Mesothelial cell of epicardium (in vitro differentiated cells): ENCODE data around the gene CACNA1B. TPM values are rescaled to one million over a fixed set of nuclear protein-coding genes. Genes with fewer than 3 reads are reported as not detected.
"Not testable (repeated sequence)": the region's sequence is repeated elsewhere in the genome, so short reads cannot be mapped to it uniquely, and the experiment has no call there.

ENCODE experiments used
- DNase-seq, 2 experiments: peaks; one replicate each; pipeline ENCODE4 v3.0.0; 2021; ENCODE audit warnings: low spot score in 2 of 2; ENCODE audit not compliant: unreplicated experiment in 2 of 2
- H3K27ac Mint-ChIP-seq: 2 replicates; pipeline ENCODE4 v1.8.0; 2021; ENCODE audit warnings: mixed read lengths
- H3K27me3 Mint-ChIP-seq: 2 replicates; pipeline ENCODE4 v1.8.0; 2021; ENCODE audit warnings: low read depth, mixed read lengths
- H3K36me3 Mint-ChIP-seq: 2 replicates; pipeline ENCODE4 v1.8.0; 2021; ENCODE audit warnings: mixed read lengths
- H3K4me1 Mint-ChIP-seq: 2 replicates; pipeline ENCODE4 v1.8.0; 2021; ENCODE audit warnings: mixed read lengths
- H3K4me3 Mint-ChIP-seq: 2 replicates; pipeline ENCODE4 v1.8.0; 2021; ENCODE audit warnings: mild to moderate bottlenecking, moderate library complexity, mixed read lengths
- H3K9me3 Mint-ChIP-seq: 2 replicates; pipeline ENCODE4 v1.8.0; 2021; ENCODE audit warnings: mixed read lengths
- total RNA-seq: library from RNA; stranded (reverse); gene quantifications from 3 replicates; pipeline ENCODE4 v1.2.1, GENCODE V29; 2021
- TF ChIP-seq, protein P1 (sequence below): fragments of 200-600 bp; sonication (generic); IDR thresholded peaks from one replicate; pipeline ENCODE4 v1.5.0; 2021; ENCODE audit warnings: antibody characterized with exemption; ENCODE audit not compliant: unreplicated experiment

CACNA1B gene
- total RNA-seq, 1 donor from 2014 or later, result 0.87 TPM

DNA sequence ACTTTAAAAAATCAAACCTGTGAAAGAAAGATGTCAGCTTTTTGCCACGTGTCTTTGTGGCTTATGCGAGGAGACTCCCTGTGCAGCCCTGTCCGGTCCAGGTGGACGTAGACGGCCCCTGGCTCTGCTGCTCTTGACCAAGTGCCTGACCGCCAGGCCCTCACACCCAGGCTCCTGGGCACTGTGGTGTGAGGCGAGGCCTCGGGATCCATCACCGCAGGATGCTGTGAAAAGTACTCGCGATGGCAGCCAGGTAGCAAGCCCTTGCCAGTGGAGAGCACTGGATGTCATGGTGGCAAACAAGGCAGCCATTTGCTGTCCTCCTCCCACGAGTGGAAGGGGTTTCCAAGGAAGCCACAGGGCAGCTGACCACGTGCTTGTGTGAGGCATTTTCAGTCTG lies 245.1 kb downstream of the CACNA1B start:
- Mint-ChIP-seq H3K4me3 (no peak overlapping the region), H3K4me1 (no peaks in the 10 kb centered on the region), H3K9me3 (peaks cover 8% of the 10 kb centered on the region), H3K27ac (no peak overlapping the region), H3K27me3 (no peaks in the 10 kb centered on the region), H3K36me3 (peaks cover 2% of the 10 kb centered on the region)
- TF ChIP-seq, protein P1, sequence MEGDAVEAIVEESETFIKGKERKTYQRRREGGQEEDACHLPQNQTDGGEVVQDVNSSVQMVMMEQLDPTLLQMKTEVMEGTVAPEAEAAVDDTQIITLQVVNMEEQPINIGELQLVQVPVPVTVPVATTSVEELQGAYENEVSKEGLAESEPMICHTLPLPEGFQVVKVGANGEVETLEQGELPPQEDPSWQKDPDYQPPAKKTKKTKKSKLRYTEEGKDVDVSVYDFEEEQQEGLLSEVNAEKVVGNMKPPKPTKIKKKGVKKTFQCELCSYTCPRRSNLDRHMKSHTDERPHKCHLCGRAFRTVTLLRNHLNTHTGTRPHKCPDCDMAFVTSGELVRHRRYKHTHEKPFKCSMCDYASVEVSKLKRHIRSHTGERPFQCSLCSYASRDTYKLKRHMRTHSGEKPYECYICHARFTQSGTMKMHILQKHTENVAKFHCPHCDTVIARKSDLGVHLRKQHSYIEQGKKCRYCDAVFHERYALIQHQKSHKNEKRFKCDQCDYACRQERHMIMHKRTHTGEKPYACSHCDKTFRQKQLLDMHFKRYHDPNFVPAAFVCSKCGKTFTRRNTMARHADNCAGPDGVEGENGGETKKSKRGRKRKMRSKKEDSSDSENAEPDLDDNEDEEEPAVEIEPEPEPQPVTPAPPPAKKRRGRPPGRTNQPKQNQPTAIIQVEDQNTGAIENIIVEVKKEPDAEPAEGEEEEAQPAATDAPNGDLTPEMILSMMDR, result no peak
- DNase-seq, result no peak

DNA sequence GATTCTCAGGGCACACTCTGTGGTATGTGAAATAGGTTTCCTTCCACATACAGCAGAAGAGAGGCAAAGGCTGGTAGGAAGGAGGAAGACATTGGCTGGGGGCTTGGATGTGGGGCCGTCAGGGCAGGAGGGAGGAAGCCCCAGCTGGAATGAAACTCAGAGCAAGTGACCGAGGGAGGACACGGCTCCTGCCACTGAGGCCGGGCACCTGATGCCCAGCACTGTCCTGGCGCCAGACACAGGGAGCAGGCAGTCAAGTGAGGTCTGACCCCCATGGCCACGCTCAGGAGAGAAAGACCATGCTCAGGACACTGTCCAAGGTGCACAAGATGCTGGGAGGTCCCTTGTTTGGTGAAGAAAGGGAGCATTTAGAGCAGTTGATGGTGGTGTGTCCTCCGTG lies 245.5 kb downstream of the CACNA1B start:
- TF ChIP-seq, protein P1, result no peak
- H3K27ac Mint-ChIP-seq, result no peak overlapping the region
- H3K9me3 Mint-ChIP-seq, result peaks cover 8% of the 10 kb centered on the region
- H3K4me1 Mint-ChIP-seq, result no peaks in the 10 kb centered on the region
- H3K36me3 Mint-ChIP-seq, result peaks cover 2% of the 10 kb centered on the region
- no peaks in the 10 kb centered on the region for H3K27me3 Mint-ChIP-seq
- no peak for DNase-seq
- H3K4me3 Mint-ChIP-seq, result no peak overlapping the region

DNA sequence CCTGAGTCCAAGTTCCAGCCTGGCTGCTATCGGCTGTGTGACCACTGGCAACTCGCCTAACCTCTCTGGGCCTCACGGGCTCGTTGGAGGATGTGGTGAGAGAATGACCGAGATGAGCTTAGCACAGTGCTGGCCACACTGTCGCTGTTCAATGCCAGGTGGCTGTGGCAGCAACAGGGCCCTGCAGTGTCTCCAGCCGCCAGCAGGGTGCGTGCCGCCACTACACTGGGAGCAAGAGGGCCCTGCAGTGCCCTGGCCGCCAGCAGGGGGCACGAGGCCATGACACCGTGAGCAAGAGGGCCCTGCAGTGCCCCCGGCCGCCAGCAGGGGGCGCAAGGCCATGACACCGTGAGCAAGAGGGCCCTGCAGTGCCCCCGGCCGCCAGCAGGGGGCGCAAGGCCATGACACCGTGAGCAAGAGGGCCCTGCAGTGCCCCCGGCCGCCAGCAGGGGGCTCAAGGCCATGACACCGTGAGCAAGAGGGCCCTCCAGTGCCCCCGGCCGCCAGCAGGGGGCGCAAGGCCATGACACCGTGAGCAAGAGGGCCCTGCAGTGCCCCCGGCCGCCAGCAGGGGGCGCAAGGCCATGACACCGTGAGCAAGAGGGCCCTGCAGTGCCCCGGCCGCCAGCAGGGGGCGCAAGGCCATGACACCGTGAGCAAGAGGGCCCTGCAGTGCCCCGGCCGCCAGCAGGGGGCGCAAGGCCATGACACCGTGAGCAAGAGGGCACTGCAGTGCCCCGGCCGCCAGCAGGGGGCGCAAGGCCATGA lies 248.7 kb downstream of the CACNA1B start:
- not testable (repeated sequence) for H3K4me3 Mint-ChIP-seq, H3K36me3 Mint-ChIP-seq, H3K27ac Mint-ChIP-seq

DNA sequence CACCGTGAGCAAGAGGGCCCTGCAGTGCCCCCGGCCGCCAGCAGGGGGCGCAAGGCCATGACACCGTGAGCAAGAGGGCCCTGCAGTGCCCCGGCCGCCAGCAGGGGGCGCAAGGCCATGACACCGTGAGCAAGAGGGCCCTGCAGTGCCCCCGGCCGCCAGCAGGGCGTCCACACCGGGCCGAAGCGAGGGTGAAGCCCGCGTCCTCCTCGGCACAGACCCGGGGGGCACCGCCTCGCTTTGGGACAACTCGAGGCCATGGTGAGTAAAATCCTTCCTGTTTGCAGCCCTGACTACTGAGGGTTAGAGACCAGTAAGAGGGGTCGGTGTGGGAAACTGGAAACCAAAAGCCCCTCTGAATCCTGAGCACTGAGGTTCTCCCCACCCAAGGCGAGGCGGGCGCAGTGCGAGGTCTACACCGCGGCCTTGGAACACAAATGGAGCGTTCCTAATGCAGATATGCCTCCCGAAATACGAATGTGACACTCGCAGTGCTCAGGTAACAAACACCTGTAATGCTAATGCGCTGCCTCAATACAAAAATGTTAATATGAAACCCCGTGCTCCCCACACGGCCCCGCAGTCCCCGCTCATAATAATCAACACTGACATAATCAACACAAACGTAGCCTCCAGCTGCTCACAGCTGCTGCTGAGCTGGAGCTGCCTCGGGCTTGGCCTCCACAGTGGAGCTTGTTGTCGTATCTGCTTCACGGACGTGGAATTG lies 249.4 kb downstream of the CACNA1B start:
- not testable (repeated sequence) for H3K9me3 Mint-ChIP-seq, H3K27ac Mint-ChIP-seq, H3K27me3 Mint-ChIP-seq, H3K4me1 Mint-ChIP-seq, DNase-seq, H3K4me3 Mint-ChIP-seq, H3K36me3 Mint-ChIP-seq

More for the DNA sequence above, 248.7 kb downstream of the CACNA1B start:
- TF ChIP-seq, protein P1, result peak; percentile 24
- not testable (repeated sequence) for H3K27me3 Mint-ChIP-seq, H3K9me3 Mint-ChIP-seq, H3K4me1 Mint-ChIP-seq, DNase-seq

DNA sequence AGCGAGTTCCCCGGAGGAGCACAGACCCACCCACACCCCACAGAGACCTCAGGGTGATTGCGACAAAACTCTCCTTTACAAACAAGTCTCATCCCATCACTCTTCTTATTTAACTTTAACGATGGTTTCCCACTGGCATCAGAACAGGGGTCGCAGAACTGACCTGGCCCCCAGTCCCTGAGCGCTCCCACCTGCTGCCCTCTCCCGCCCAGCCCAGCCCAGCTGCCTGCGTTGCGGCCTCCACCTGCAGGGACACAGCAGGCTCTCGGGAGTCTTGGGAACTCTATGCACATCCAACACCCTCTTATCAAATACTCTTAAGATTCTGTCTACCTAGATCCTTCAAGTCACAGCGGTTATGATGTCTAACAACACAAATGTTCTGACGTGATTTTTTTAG lies 250.4 kb downstream of the CACNA1B start:
- not testable (repeated sequence) for H3K27ac Mint-ChIP-seq, H3K36me3 Mint-ChIP-seq, H3K27me3 Mint-ChIP-seq, H3K4me3 Mint-ChIP-seq, H3K9me3 Mint-ChIP-seq, DNase-seq, H3K4me1 Mint-ChIP-seq

DNA sequence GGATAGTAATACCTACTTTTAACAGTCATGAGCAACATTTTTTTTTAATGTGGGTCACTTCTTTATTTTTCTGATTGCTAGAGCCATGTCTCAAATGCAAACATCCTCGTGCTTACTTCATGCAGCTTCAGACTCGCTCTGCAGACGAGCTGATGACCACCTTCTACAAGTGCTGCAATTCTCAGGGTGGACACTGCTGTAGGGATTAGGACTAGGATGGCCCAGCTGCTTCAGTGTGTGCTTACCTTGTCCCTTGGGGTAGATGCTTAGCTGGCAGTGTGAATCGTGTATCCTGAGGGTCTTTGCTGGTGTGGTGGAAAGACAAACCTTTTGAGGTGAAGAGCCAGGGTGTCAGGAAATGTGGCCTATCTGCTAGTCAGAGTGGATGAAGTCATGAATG lies 251.7 kb downstream of the CACNA1B start:
- H3K4me3 Mint-ChIP-seq, H3K36me3 Mint-ChIP-seq, H3K4me1 Mint-ChIP-seq, H3K27ac Mint-ChIP-seq, H3K9me3 Mint-ChIP-seq, H3K27me3 Mint-ChIP-seq, DNase-seq: not testable (repeated sequence)

DNA sequence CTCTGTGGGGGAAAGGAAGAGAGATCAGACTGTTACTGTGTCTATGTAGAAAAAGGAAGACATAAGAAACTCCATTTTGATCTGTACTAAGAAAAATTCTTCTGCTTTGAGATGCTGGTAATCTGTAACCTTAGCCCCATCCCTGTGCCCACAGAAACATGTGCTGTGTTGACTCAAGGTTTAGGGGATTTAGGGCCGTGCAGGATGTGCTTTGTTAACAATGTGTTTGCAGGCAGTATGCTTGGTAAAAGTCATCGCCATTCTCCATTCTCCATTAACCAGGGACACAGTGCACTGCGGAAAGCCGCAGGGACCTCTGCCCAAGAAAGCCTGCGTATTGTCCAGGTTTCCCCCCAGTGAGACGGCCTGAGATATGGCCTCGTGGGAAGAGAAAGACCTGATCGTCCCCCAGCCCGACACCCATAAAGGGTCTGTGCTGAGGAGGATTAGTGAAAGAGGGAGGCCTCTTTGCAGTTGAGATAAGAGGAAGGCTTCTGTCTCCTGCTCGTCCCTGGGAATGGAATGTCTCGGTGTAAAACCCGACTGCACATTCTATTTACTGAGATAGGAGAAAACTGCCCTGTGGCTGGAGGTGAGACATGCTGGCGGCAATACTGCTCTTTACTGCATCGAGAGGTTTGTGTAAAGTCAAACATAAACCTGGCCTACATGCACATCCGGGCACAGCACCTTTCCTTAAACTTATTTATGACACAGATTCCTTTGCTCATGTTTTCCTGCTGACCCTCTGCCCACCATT lies 255.5 kb downstream of the CACNA1B start:
- not testable (repeated sequence) for H3K9me3 Mint-ChIP-seq, H3K27me3 Mint-ChIP-seq, H3K4me1 Mint-ChIP-seq, DNase-seq, H3K36me3 Mint-ChIP-seq, H3K4me3 Mint-ChIP-seq
- peak overlapping the region; percentile 43 for H3K27ac Mint-ChIP-seq

DNA sequence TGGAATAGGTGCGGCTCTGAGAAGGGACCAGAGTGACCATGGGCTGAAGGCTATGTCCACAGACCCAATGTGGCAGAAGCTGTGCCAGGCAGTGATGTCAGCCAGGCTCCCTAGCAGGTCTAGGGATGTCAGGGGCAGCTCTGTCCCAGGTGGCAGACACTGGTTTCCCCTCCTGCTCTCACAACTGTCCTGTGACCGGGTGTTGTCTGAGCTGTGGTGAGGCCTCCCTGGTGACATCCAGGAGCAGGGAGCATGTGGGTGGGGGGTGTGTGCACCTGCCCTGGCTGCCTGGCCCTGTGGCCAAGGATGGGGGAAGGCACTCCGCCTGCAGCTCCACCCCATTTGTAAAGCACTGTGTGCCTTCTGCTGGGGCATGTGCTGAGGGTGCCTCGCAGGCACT lies 257.0 kb downstream of the CACNA1B start:
- not testable (repeated sequence) for H3K4me3 Mint-ChIP-seq, H3K9me3 Mint-ChIP-seq, H3K36me3 Mint-ChIP-seq, DNase-seq, H3K4me1 Mint-ChIP-seq, H3K27me3 Mint-ChIP-seq, H3K27ac Mint-ChIP-seq

DNA sequence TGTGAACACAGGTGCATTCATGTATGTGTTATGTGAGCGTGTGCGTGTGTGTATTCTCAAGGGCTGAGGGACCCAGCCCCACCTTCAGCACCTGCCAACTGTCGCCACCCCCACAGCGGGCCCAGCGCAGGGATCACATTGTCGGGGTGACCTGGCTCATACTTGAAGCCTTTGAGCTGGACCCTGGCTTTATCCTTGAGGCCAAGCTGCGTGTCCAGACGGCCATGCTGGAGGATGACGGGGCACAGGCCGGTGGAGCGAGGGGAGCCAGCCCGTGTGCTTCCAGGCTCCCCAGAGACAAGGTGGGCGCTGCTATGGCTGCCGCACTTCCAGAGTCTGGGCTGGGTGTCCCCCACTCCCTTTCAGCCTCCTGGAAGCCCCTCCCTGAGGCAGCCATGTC lies 261.5 kb downstream of the CACNA1B start:
- H3K4me1 Mint-ChIP-seq, H3K4me3 Mint-ChIP-seq, H3K27me3 Mint-ChIP-seq, DNase-seq, H3K9me3 Mint-ChIP-seq, H3K27ac Mint-ChIP-seq, H3K36me3 Mint-ChIP-seq: not testable (repeated sequence)

DNA sequence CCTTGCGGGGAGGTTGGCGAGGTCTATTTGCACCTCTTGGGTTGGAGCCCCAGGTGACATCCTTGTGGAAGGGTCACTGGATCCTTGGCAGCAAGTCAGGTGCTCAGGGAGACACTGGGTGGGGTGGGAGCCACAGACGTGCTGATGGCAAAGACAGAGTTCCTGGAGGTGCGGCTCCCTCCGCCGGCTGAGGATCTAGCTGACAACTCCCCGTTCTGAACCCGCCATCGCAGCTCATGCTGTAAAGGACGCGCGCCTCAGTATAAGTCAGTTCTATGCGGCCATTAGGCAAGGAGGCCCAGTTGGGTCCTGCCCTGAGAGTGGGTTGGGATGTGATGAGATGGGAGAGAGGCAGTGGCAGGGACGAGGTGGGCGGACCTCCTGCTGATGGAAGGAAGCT lies 263.4 kb downstream of the CACNA1B start:
- not testable (repeated sequence) for H3K27ac Mint-ChIP-seq, H3K4me3 Mint-ChIP-seq, H3K4me1 Mint-ChIP-seq, DNase-seq, H3K9me3 Mint-ChIP-seq, H3K27me3 Mint-ChIP-seq, H3K36me3 Mint-ChIP-seq
